AML-193 (cell line): ENCODE data around the gene ETFA.
A peak's percentile ranks its signal among the peaks of the same experiment; 100 is the strongest.
"Not testable (repeated sequence)": the region's sequence is repeated elsewhere in the genome, so short reads cannot be mapped to it uniquely, and the experiment has no call there.

Source experiments
- DNase-seq, 2 experiments: peaks; one replicate each; lab custom pipeline; 2025; lab: John Stamatoyannopoulos, UW

The ETFA gene

GRCh38 chr15:76270876-76271275 is 40.4 kb downstream of the ETFA start:
- no peak for DNase-seq

DNA sequence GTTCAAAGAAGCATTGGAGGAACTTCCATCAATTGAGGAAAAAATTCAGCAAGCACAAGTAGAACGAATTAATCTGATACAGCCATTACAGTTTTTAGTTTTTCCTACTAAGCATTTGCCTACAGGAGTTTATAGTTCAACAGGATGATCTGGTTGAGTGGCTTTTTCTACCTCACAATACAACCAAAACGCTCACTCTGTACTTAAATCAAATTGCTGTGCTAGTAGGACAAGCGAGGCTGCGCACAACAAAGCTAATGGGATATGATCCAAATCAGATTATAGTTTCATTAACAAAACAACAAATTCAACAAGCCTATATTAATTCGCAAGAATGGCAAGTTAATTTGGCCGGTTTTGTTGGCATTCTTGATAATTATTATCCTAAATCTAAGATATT is 44.2 kb downstream of the ETFA start:
- DNase-seq: no peak

DNA sequence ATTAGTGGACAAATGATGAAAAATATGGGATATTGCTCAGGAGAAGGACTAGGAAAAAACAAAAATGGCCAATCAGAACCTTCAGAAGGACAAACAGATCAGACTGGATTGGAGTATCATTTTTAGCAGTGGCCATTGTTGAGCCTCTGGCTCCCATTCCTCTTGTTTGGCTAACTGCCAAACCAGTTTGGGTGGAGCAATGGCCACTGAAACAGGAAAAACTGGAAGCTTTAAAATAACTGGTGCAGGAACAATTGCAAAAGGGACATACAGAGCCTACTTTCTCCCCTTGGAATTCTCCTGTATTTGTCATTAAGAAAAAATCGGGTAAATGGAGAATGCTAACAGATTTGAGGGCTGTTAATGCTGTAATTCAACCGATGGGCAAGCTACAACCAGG is 45.5 kb downstream of the ETFA start:
- DNase-seq: not testable (repeated sequence)

- no peak for DNase-seq
These were observed 50.9 kb downstream of the ETFA start for GRCh38 chr15:76260246-76260938.

- no peak for DNase-seq
These were observed 51.9 kb downstream of the ETFA start for GRCh38 chr15:76259392-76259791.

GRCh38 chr15:76258460-76258859 is 52.8 kb downstream of the ETFA start:
- no peak for DNase-seq

GRCh38 chr15:76253691-76254473 is 57.4 kb downstream of the ETFA start:
- DNase-seq: no peak

GRCh38 chr15:76252249-76252648 is 59.0 kb downstream of the ETFA start:
- no peak for DNase-seq

DNA sequence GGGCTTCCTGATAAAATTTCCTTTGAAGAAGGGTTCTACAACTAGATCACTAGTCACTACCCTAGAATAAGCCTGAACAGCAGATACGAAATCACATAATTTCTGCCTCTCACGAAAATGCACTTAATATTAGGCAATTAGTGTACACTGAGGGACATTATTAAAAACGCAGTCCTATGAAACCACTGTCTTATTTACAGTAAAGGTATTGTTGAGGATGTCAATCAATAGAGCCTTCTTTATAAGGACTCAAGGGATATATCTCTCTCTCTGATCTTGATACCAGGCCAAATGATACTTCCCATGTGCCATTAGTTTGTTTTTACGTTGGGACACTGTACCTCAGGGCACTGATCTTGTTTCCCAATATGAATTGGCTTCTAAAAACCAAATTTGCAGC is 59.6 kb downstream of the ETFA start:
- no peak for DNase-seq

GRCh38 chr15:76245072-76245610 is 66.1 kb downstream of the ETFA start:
- no peak for DNase-seq

DNA sequence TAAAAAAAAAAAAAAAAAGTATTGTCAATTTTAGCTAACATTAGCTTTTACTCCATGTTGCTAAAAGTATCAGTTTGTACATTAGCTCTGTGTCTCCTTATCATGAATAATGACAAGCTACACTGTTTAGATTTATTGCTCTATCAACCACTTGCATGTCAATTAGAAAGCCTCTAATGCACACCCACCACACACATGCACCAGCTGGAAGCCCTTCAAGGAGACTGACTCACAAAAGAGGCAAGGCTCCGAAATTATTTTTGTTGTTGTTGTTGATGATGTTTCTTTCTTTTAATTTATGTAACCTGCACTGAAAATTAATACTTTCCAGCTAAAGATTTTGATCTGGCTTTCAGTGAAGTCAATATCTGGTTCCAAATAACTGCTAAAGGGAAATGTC is 71.5 kb downstream of the ETFA start:
- DNase-seq: no peak

- no peak for DNase-seq
These were observed 74.9 kb downstream of the ETFA start for GRCh38 chr15:76236350-76236749.

DNA sequence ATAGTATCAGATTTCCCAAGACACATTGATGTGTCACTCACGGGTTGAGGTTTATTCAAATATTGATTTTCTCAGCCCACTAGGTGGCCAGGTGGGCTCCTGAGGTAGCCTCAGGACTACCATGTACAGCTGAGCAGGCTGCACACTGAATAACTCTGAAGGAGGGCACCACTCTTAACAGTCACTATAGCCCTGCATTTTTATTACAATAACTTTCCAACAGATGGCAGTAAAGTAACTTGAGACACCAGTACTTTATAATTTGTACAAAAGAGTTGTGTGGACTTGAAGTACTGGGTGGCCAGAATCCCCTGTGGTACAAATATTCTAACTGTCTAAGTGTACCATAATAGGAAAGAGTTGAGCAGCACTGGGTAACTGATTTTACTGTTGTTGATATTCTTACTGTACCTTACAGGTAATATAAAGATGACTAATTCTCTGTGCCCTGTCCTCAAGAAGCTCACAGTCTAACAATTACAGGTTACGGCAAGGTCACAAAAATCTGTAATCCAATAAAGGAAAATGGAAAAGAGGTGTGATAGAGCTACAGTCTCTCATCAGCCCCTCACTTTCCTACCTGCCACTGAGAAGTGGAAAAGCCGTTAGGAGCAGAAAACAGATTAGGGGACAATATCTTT is 76.0 kb downstream of the ETFA start:
- DNase-seq: peak; percentile 38 to 61

- no peak for DNase-seq
These were observed 76.9 kb downstream of the ETFA start for GRCh38 chr15:76234337-76234889.

DNA sequence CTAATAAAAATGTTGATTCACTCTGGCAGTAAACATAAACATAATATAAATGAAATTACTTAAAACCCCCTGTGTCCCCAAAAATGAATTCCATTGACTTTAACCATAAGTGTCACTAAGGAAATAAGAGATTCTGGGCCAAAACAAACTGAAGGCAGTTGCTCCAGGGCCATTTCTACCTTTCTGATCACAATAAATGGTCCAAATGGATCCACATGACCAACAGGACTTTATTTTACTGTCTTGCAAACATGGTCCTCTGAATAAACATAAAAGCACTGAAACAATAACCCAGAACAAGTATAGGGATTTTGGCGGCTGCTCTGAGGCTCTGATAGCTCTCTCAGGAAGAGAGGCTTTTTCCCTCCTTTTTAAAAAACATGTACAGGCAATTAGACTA is 77.3 kb downstream of the ETFA start:
- no peak for DNase-seq

DNA sequence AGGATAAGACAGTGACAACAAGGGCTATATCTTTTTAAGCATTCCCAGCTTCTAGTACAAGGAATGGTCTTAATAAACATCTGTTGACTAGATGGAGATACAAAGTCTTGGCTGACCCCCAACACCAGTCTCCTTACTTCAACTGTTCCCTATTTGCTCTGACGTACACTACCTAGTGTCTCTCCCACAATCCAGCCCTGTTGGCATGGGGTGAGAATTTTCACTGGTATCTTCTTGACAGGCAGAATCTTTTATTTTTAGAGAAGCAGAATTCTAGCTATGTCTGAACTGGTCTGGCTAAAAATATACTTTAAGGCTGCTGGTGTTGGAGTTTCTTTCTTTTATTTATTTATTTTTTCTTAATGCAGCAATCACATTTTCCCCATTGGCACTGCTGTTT is 82.0 kb downstream of the ETFA start:
- no peak for DNase-seq

GRCh38 chr15:76223521-76223920 is 87.7 kb downstream of the ETFA start:
- no peak for DNase-seq

DNA sequence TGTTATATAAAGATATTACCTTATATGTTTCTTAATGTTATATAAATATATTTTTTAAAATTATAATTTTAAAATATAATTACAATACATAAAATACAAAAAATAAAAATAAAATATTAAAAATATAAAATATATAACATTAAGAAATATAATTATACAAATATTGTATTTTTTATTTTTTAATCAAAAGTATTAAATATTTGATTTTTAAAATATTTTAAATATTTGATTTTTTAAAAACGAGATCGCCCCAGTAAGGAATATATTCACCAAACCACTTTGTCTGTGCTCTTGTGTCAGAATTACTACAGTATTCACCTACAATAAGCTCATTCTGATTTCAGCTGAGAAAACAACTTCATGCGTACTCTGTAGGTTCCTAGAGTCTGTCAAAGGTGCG is 89.1 kb downstream of the ETFA start:
- DNase-seq: no peak

GRCh38 chr15:76221085-76221767 is 90.0 kb downstream of the ETFA start:
- DNase-seq: no peak

DNA sequence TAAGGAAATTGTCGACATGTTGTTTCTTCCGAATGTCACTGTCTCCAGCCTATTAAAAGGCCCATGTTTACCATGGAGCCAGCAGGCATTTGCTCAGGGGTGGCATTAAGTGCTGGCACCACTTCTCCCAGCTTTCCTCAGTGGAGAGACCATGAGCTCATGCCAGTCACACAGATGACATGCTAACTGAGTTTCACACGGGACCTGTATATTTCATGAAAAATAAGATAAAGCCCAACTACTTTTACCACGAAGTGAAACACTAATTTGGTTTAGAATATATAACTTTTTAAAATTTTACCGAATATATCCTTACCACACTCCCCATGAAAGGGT is 93.4 kb downstream of the ETFA start:
- DNase-seq: no peak

DNA sequence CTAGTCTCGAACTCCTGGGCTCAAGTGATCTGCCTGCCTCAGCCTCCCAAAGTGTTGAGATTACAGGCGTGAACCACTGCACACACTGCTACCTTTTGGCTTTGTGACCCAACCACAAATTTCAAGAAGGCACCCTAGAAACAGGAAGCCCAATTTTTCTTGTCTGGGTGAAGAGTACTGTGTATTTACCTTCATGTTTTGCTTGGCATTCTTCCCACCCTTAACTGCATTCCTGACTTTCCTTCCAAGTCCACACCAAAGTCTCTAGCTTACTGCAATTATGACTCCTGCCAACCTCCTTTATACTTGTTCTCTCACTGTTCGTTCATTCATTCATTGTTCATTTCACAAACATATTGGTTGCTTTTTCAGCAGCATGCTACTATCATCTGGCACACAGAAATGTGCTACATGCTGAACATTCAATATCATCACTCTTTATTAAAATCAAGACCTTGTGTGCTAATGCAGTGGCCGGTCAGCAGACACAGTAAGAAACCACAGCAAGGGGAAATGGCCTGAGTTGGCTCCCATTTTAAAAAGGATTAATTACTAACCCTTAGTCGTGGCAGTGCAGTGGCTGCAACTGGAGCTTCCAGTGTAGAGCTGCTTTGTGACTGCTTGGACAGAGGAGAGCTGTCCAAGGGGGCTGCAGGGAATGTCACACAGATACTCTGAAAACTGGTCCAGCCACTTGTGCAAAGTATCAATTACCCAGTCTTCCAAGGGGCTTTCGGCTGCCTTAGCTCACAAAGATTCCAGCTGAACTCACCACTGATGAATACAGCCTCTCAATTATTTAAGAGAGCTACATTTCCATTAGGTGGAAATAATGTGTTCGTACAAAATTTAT is 94.0 kb downstream of the ETFA start:
- DNase-seq: no peak
